IMR-90 (cell line): Measurements from ENCODE around the gene SPAG7. TPM values are rescaled to one million over a fixed set of nuclear protein-coding genes. Genes with fewer than 3 reads are reported as not detected.

Experiments
- ATAC-seq: fragments of 200-7000 bp; cut with Tn5 transposase; 2 replicates; pipeline ENCODE4 v1.9.1; 2020; ENCODE audit warnings: low read depth, mild to moderate bottlenecking, moderate library complexity
- BruUV-seq: library from RNA; stranded (reverse); fragments of 400-500 nt; replicated peaks from 2 replicates; lab custom pipeline; 2021; lab: Mats Ljungman, UMichigan
- CTCF ChIA-PET: fragments of 300-600 bp; formaldehyde crosslinking; extraction: SDS; loops from one replicate; lab custom pipeline; 2021; ENCODE audit warnings: antibody characterized with exemption; lab: Yijun Ruan, JAX
- POLR2A ChIA-PET: fragments of 300-600 bp; sonication (Branson Sonifier 250); formaldehyde crosslinking; loops from one replicate; lab custom pipeline; 2022; ENCODE audit warnings: antibody characterized with exemption; ENCODE audit not compliant: unreplicated experiment; lab: Charles Lee
- DNase-seq: peaks from one replicate; pipeline ENCODE4 v3.0.0; 2013
- H2AFZ ChIP-seq: replicated peaks from 2 replicates; pipeline ENCODE3; 2013; ENCODE audit warnings: low read length, mild to moderate bottlenecking; ENCODE audit not compliant: poor library complexity
- H2AK5ac ChIP-seq: 2 replicates; pipeline ENCODE4 v1.6.1; 2013; ENCODE audit warnings: low read depth, low read length, inconsistent platforms
- H2AK9ac ChIP-seq: replicated peaks from 2 replicates; pipeline ENCODE3; 2013; ENCODE audit warnings: mild to moderate bottlenecking, low read depth, low read length, moderate library complexity; ENCODE audit not compliant: poor library complexity
- H2BK120ac ChIP-seq: 2 replicates; pipeline ENCODE4 v1.6.1; 2013; ENCODE audit warnings: low read depth, low read length, inconsistent platforms
- H2BK15ac ChIP-seq: 3 replicates; pipeline ENCODE4 v1.6.1; 2013; ENCODE audit warnings: low read depth, low read length, inconsistent platforms
- H2BK20ac ChIP-seq: 2 replicates; pipeline ENCODE4 v1.6.1; 2013; ENCODE audit warnings: low read depth, mild to moderate bottlenecking, inconsistent platforms, low read length, moderate library complexity
- H2BK5ac ChIP-seq: 2 replicates; pipeline ENCODE4 v1.6.1; 2013; ENCODE audit warnings: mild to moderate bottlenecking, low read depth, low read length, inconsistent platforms; ENCODE audit not compliant: poor library complexity, severe bottlenecking
- H3K14ac ChIP-seq: replicated peaks from 2 replicates; pipeline ENCODE4 v1.6.1; 2013; ENCODE audit warnings: low read depth, low read length, inconsistent platforms
- H3K18ac ChIP-seq: 2 replicates; pipeline ENCODE4 v1.6.1; 2013; ENCODE audit warnings: low read depth, low read length, control low read depth
- H3K23ac ChIP-seq: 2 replicates; pipeline ENCODE4 v1.6.1; 2013; ENCODE audit warnings: low read depth, low read length, inconsistent platforms
- H3K27ac ChIP-seq: 2 replicates; pipeline ENCODE4 v1.5.1; 2013; ENCODE audit warnings: mild to moderate bottlenecking, control low read depth, low read length; ENCODE audit not compliant: insufficient read depth
- H3K27me3 ChIP-seq: 2 replicates; pipeline ENCODE4 v1.6.1; 2013; ENCODE audit warnings: low read length; ENCODE audit not compliant: control insufficient read depth, insufficient read depth
- H3K36me3 ChIP-seq: 2 replicates; pipeline ENCODE4 v1.6.1; 2013; ENCODE audit warnings: low read length, mixed read lengths; ENCODE audit not compliant: control insufficient read depth, insufficient read depth
- H3K4ac ChIP-seq: 2 replicates; pipeline ENCODE4 v1.6.1; 2013; ENCODE audit warnings: low read depth, low read length, inconsistent platforms
- H3K4me1 ChIP-seq: 2 replicates; pipeline ENCODE4 v1.6.1; 2013; ENCODE audit warnings: low read length, mixed read lengths; ENCODE audit not compliant: control insufficient read depth, insufficient read depth
- H3K4me2 ChIP-seq: 2 replicates; pipeline ENCODE4 v1.6.1; 2013; ENCODE audit warnings: low read depth, mild to moderate bottlenecking, control low read depth, low read length, moderate library complexity
- H3K4me3 ChIP-seq: 2 replicates; pipeline ENCODE4 v1.5.1; 2013; ENCODE audit warnings: low read depth, mild to moderate bottlenecking, control low read depth, low read length, moderate library complexity; ENCODE audit not compliant: insufficient read depth
- H3K56ac ChIP-seq: 2 replicates; pipeline ENCODE4 v1.6.1; 2013; ENCODE audit warnings: low read length, inconsistent platforms; ENCODE audit not compliant: insufficient read depth; ENCODE audit errors: extremely low read depth
- H3K79me1 ChIP-seq, 2 experiments: 2 replicates each; pipeline ENCODE4 v1.6.1; 2013; ENCODE audit warnings: low read length in 2 of 2, inconsistent platforms in 1 of 2, low read depth in 1 of 2
- H3K9ac ChIP-seq: 2 replicates; pipeline ENCODE4 v1.6.1; 2013; ENCODE audit warnings: low read depth, low read length, control low read depth
- H3K9me1 ChIP-seq: 2 replicates; pipeline ENCODE4 v1.6.1; 2013; ENCODE audit warnings: low read length, inconsistent platforms; ENCODE audit not compliant: insufficient read depth
- H3K9me3 ChIP-seq: 2 replicates; pipeline ENCODE4 v1.6.1; 2013; ENCODE audit warnings: low read length; ENCODE audit not compliant: control insufficient read depth, insufficient read depth
- H4K20me1 ChIP-seq: 2 replicates; pipeline ENCODE4 v1.6.1; 2013; ENCODE audit warnings: low read length, inconsistent platforms; ENCODE audit not compliant: insufficient read depth
- H4K5ac ChIP-seq: 2 replicates; pipeline ENCODE4 v1.6.1; 2013; ENCODE audit warnings: mild to moderate bottlenecking, low read depth, low read length, control low read depth
- H4K8ac ChIP-seq, 2 experiments: 2 replicates each; pipeline ENCODE4 v1.6.1; 2013; ENCODE audit warnings: low read depth in 2 of 2, low read length in 2 of 2, control low read depth in 1 of 2, inconsistent platforms in 1 of 2
- H4K91ac ChIP-seq: 2 replicates; pipeline ENCODE4 v1.6.1; 2013; ENCODE audit warnings: low read depth, low read length, inconsistent platforms; ENCODE audit not compliant: insufficient read depth
- BHLHE40 ChIP-seq: fragments of 150-350 bp; IDR thresholded peaks from 2 replicates; pipeline ENCODE4 v1.6.1; 2016; ENCODE audit warnings: mild to moderate bottlenecking, low read depth, low read length
- CEBPB ChIP-seq: IDR thresholded peaks from 2 replicates; pipeline ENCODE4 v1.6.1; 2012; ENCODE audit warnings: low read depth, low read length, improper control_type of control experiment
- MAFK ChIP-seq: IDR thresholded peaks from 2 replicates; pipeline ENCODE4 v1.6.1; 2012; ENCODE audit warnings: low read depth, low read length, improper control_type of control experiment
- MAZ ChIP-seq: IDR thresholded peaks from 2 replicates; pipeline ENCODE4 v1.6.1; 2012; ENCODE audit warnings: low read depth, mild to moderate bottlenecking, low read length, improper control_type of control experiment, moderate library complexity, borderline replicate concordance
- MXI1 ChIP-seq: IDR thresholded peaks from 2 replicates; pipeline ENCODE4 v1.6.1; 2012; ENCODE audit warnings: low read depth, mild to moderate bottlenecking, low read length, moderate library complexity, borderline replicate concordance
- NFE2L2 ChIP-seq: fragments of 150-350 bp; IDR thresholded peaks from 2 replicates; pipeline ENCODE4 v1.6.1; 2016; ENCODE audit warnings: low read depth, mild to moderate bottlenecking, low read length
- POLR2A ChIP-seq: IDR thresholded peaks from 2 replicates; pipeline ENCODE4 v1.6.1; 2012; ENCODE audit warnings: mild to moderate bottlenecking, low read depth, low read length
- RCOR1 ChIP-seq: IDR thresholded peaks from 2 replicates; pipeline ENCODE4 v1.6.1; 2012; ENCODE audit warnings: mild to moderate bottlenecking, low read length, improper control_type of control experiment; ENCODE audit not compliant: insufficient replicate concordance
- RFX5 ChIP-seq: IDR thresholded peaks from 2 replicates; pipeline ENCODE4 v1.8.0; 2012; ENCODE audit warnings: low read depth, mild to moderate bottlenecking, low read length, moderate library complexity
- SMC3 ChIP-seq: fragments of 150-350 bp; IDR thresholded peaks from 2 replicates; pipeline ENCODE4 v1.6.1; 2016; ENCODE audit warnings: low read depth, mild to moderate bottlenecking, antibody characterized with exemption, low read length, moderate library complexity
- WGBS, 2 experiments: methylation state at CpG; one replicate each; pipeline versions ENCODE4 v1.1.5 to v1.1.7; 2013; ENCODE audit warnings: missing lambda C conversion rate in 2 of 2; ENCODE audit not compliant: insufficient read length in 1 of 2; ENCODE audit errors: extremely low coverage in 2 of 2; 5-methylcytosine and 5-hydroxymethylcytosine counted together
- dilution Hi-C: fragments of 300-500 bp; cut with HindIII; formaldehyde crosslinking; loops from one replicate; pipeline ENCODE4 v1.14.3; 2018; ENCODE audit warnings: low sequenced_read_pairs; ENCODE audit not compliant: unreplicated experiment
- in situ Hi-C: fragments of 300-500 bp; cut with MboI; formaldehyde crosslinking; loops from 3 replicates; pipeline ENCODE4 v1.14.3; 2019; ENCODE audit warnings: low sequenced_read_pairs, inconsistent platforms, mixed read lengths
- intact Hi-C: fragments of 100-400 bp; cut with micrococcal nuclease; formaldehyde crosslinking; loops from 2 replicates; pipeline ENCODE4 v1.10.0; 2022
- polyA plus RNA-seq, 3 experiments: library from polyadenylated mRNA; depleted of rRNA; stranded (reverse); fragments of >200 nt; gene quantifications; 2 replicates each; pipeline ENCODE4 v1.2.3, GENCODE V29; 2012; ENCODE audit warnings: low replicate concordance in 1 of 3
- total RNA-seq: library from RNA; depleted of rRNA; stranded (reverse); fragments of >200 nt; gene quantifications from 2 replicates; pipeline ENCODE4 v1.2.3, GENCODE V29; 2012
- TF ChIP-seq, protein P1 (sequence below): fragments of 150-350 bp; IDR thresholded peaks from 2 replicates; pipeline ENCODE4 v1.6.1; 2016; ENCODE audit warnings: low read depth, mild to moderate bottlenecking, low read length, moderate library complexity, borderline replicate concordance

The SPAG7 gene
- total and polyA plus RNA-seq, 2 of the 4 experiments (the other 2 are of a cell fraction), result 50.2 to 108 TPM

DNA sequence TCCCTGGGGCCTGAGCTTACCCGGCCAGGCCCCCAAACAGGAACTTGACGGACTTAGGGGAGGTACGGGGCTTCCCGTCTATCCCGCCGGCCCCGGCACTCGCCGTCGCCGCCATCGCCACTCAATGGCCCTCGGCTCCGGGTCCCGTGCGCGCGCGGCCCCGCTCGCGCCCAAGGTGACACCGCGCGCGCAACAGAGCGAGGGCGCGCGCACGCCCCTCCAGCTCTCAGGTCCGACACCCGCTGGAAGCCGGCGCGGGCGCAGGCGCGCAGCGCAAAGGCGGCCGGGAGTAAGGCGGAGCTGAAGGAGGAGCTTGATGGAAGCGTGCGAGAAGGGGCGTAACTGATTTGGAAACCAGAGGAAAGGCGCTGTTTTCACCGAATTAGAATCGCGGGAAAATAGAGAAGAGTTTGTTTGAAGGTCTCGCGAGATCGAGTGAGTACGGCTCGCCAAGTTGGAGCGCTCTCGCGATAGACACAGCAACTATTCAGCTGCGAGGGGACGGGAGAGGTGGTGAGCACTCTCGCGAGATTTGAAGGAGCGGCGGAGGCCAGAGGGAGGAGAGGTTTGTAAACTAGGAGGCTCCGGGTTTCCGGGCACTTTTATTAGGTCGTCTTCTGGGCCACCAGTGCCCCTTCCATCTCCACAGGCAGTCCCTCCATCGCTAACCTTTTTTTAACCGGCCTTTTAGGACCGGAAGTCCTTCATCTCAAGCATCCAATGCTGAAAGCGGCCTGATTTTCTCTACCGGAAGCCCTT, 27.6 kb downstream of the SPAG7 start, which contains the start of the genes RNF167 and SLC25A11:
TSS of gene RNF167 (plus strand) at position 473 of the 759 bp plus-strand sequence. CDS start 642 bp downstream, outside the sequence.
TSS of gene SLC25A11 (minus strand) at position 251 of the 759 bp plus-strand sequence. CDS start at position 115, 136 bp downstream.
- Histone ChIP-seq H3K56ac (peak within 1 kb of the TSS; percentile 90), H2AK9ac (peak within 1 kb of the TSS; percentile 99), H3K4me2 (peak within 1 kb of the TSS; percentile 94), H3K9me3 (no peaks in the 10 kb centered on the region), H3K36me3 (peaks cover 43% of the 10 kb centered on the region), H2AK5ac (peak within 1 kb of the TSS; percentile 93), H2BK20ac (0 out of 2 replicates have a peak within 1 kb of the TSS, but pooled peaks have one; percentile 70), H3K9ac (peak within 1 kb of the TSS; percentile 84), H3K27me3 (no peaks in the 10 kb centered on the region), H3K4ac (peak within 1 kb of the TSS; percentile 92), H3K14ac (peak within 1 kb of the TSS; percentile 92), H4K91ac (peak within 1 kb of the TSS; percentile 93), H3K27ac (peak within 1 kb of the TSS; percentile 78), H2BK120ac (peak within 1 kb of the TSS; percentile 85), H4K8ac (peak within 1 kb of the TSS; percentile 82 to 99), H4K20me1 (peaks cover 38% of the 10 kb centered on the region), H3K4me3 (peak within 1 kb of the TSS; percentile 68), H2BK15ac (no peak within 1 kb of the TSS; the same call in 2 of the 3 replicates), H2BK5ac (peak within 1 kb of the TSS; percentile 55), H3K18ac (peak within 1 kb of the TSS; percentile 36; the same call in 1 of the 2 replicates), H2AFZ (peak within 1 kb of the TSS; percentile 89), H3K79me1 (peaks cover 22 to 61% of the 10 kb centered on the region in 2 experiments; a peak in 3 of 4 replicates), H3K9me1 (peaks cover 15% of the 10 kb centered on the region; the same call in 1 of the 2 replicates), H3K23ac (peak within 1 kb of the TSS; percentile 99), H3K4me1 (peaks cover 13% of the 10 kb centered on the region), H4K5ac (peak within 1 kb of the TSS; percentile 72)
- 0% methylated on average over 38 of the region's 72 CpGs; no CpG with 5 or more reads in 1 of the 2 experiments for WGBS, 2 experiments
- CTCF ChIA-PET, result interaction anchor here (0.5 to 1.6 kb wide), 3 partner anchors 27 to 40 kb away, joined by 3 read pairs; partner anchors contain the start of gene SPAG7
- POLR2A ChIA-PET, result interaction anchor here (0.6 to 2.0 kb wide), 3 partner anchors 9 to 31 kb away, joined by 3 to 14 read pairs (median 3); partner anchors contain the start of gene SPAG7
- intact Hi-C loops, result loop anchor here (1.0 kb wide), 1 partner anchor 31 kb away; no protein-coding TSS in a partner anchor
- in situ Hi-C loops, result no loop called here
- DNase-seq (peak; percentile 100), ATAC-seq (peak; percentile 89)
- dilution Hi-C loops, result no loop called here
- TF ChIP-seq RCOR1, result no peak
- no peak for TF ChIP-seq MAFK
- peak; percentile 71 for TF ChIP-seq POLR2A
- TF ChIP-seq SMC3, result no peak
- TF ChIP-seq MXI1, result peak; percentile 72; the same call in 1 of the 2 replicates
- peak; percentile 33 for TF ChIP-seq CEBPB
- TF ChIP-seq NFE2L2, result no peak
- TF ChIP-seq RFX5, result no peak
- TF ChIP-seq, protein P1, sequence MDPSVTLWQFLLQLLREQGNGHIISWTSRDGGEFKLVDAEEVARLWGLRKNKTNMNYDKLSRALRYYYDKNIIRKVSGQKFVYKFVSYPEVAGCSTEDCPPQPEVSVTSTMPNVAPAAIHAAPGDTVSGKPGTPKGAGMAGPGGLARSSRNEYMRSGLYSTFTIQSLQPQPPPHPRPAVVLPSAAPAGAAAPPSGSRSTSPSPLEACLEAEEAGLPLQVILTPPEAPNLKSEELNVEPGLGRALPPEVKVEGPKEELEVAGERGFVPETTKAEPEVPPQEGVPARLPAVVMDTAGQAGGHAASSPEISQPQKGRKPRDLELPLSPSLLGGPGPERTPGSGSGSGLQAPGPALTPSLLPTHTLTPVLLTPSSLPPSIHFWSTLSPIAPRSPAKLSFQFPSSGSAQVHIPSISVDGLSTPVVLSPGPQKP, result no peak
- no peak; the same call in 1 of the 2 replicates for TF ChIP-seq MAZ
- peak; percentile 95 for TF ChIP-seq BHLHE40
- BruUV-seq, result no TSS peak
